Activated CD4-positive, CD25-positive, alpha-beta regulatory T cell treated with anti-CD3 and anti-CD28 coated beads, Interleukin-2, amount 50 U/mL, for 72 hours (primary cell): ENCODE data around the gene TMEM156.

Experiments
- DNase-seq: peaks from one replicate; pipeline ENCODE4 v3.0.0; 2021

Gene TMEM156

GRCh38 chr4:38920677-38921076 is 111.5 kb downstream of the TMEM156 start:
- no peak for DNase-seq

DNA sequence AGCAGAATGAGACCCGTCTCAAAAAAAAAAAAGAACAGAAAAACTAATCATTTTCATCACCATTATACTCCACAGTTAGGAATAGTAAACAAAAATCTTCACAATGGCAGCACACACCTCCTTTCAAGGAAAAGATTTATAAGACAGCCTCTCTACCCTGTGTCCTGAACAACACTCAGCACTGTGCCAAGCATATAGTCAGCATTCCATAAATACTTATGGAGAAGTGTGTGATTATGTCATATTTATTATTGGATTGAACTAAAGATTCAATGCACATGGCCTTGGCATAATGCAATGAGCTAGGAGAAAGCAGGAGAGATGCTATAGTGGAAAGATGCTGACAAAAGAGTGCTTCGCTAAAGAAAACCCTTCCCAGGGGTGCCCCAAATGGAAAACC is 112.0 kb downstream of the TMEM156 start:
- DNase-seq: no peak

DNA sequence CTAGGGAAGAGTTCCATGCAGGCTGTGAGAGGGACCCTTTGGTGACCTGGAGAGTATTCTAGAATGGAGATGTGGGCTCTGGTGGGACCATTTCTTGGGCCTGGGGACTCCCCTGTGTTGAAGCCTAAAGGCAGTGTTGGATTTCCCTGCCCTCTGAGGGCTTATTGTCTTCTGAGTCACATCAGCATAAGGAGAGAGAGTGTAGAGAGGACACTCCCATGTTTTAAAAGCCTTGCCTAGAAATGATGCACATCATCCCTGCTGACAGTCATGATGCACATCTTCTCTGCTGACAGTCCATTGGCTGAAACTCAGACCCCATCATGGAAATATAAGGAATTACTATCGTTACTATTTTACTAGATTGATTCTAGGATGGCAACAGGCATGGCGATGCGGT is 112.7 kb downstream of the TMEM156 start:
- DNase-seq: no peak

- DNase-seq: no peak
Measured at GRCh38 chr4:38917481-38918025, 114.7 kb downstream of the TMEM156 start.
